ENCODE results near the gene TRAF1. TPM values are rescaled to one million over a fixed set of nuclear protein-coding genes. Genes with fewer than 3 reads are reported as not detected.

The TRAF1 gene
- total and polyA plus RNA-seq, 10 of the 15 experiments (the other 5 are each of a cell fraction or from before 2014, with no cell fraction given): 13.8 to 163 (median 128) TPM

DNA sequence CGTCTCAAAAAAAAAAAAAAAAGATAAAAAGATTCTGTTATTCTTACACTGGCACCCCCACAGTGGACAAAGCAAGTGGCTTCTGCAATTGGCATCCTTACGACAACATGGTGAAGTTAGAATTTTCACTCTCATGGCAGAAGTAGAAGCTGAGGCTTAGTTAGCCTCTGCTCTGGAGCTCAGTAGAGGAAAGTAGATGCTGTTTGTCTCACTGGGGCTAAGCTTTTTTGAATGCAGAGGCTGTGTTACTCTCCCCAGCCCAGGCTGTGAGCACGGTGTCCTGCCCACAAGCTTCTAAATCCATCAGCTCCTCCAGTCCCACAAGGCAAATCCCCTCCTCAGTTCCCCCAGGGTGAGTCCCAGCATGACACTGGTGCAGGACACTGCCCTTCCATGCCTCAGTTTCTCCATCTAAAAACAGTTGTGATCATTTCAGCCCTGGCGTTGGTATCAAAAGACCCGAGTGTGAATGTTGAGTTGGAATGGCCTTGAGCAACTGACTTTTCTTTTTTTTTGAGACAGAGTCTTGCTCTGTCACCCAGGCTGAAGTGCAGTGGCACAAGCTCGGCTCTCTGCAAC, 27.0 kb downstream of the TRAF1 start:
- CTCF ChIA-PET: interaction anchor here (1.2 to 2.2 kb wide), 3 partner anchors 10 to 143 kb away, joined by 3 to 8 read pairs (median 4); no protein-coding TSS in a partner anchor
- no peak for DNase-seq (ENCODE audit: low read depth, low spot score)
- peaks cover 12 to 22% of the 10 kb centered on the region in 2 experiments; a peak in 2 of 4 replicates for H3K36me3 ChIP-seq (ENCODE audit: control insufficient read depth in 2 of 2, insufficient read depth in 2 of 2, low read length in 1 of 2)
- no peaks in the 10 kb centered on the region for H3K9me3 ChIP-seq (replicated peaks; ENCODE audit: control insufficient read depth, insufficient read depth, low read length)
- WGBS (ENCODE audit: insufficient coverage, insufficient replicate concordance, low lambda C conversion rate, missing lambda C conversion rate): 44% methylated on average over 5 of the region's 6 CpGs
- no peaks in the 10 kb centered on the region for H3K79me2 ChIP-seq (ENCODE audit: control insufficient read depth, insufficient read depth, low read length)
- SMC1A ChIA-PET (ENCODE audit: uncharacterized antibody, unreplicated experiment): interaction anchor here (23.6 kb wide), 1 partner anchor 28 kb away, joined by 522 read pairs; the partner anchor contains the start of gene TRAF1
- H3K27me3 ChIP-seq (replicated peaks in 1 of 2; ENCODE audit: control insufficient read depth in 2 of 2, insufficient read depth in 2 of 2, low read length in 1 of 2): no peaks in the 10 kb centered on the region
- H3K27ac ChIP-seq (ENCODE audit: control insufficient read depth, insufficient read depth): peak overlapping the region; percentile 18; the same call in 1 of the 2 replicates
- H3K4me2 ChIP-seq (ENCODE audit: control insufficient read depth, insufficient read depth): no peak overlapping the region
- POLR2A ChIA-PET: interaction anchor here (0.6 to 1.3 kb wide), 6 partner anchors 14 to 63 kb away, joined by 3 to 4 read pairs (median 4); no protein-coding TSS in a partner anchor
- H3K4me1 ChIP-seq (ENCODE audit: control insufficient read depth, insufficient read depth, low read length): peaks cover 41% of the 10 kb centered on the region
- BruUV-seq (replicated peaks): TSS peak; percentile 6
- no peak for FAIRE-seq
- TF ChIP-seq POLR2AphosphoS5 (IDR thresholded peaks at IDR 0.05; ENCODE audit: low read length) (peak; percentile 64; the same call in 1 of the 2 replicates), TARDBP (IDR thresholded peaks at IDR 0.05; ENCODE audit: borderline replicate concordance) (0 out of 2 replicates have a peak, but pooled peaks have one; percentile 62), GABPA (IDR thresholded peaks at IDR 0.05; ENCODE audit: low read depth) (no peak), POLR2AphosphoS2 (IDR thresholded peaks at IDR 0.05; ENCODE audit: low read depth, low read length) (peak; percentile 84), MEF2B (IDR thresholded peaks at IDR 0.05; ENCODE audit: partially characterized antibody, poor library complexity, severe bottlenecking) (no peak), ZNF384 (IDR thresholded peaks at IDR 0.05; ENCODE audit: borderline replicate concordance, low read depth, low read length) (no peak), BACH1 (IDR thresholded peaks at IDR 0.05; ENCODE audit: borderline replicate concordance) (peak; percentile 11; the same call in 1 of the 2 replicates)
- TF ChIP-seq, protein P1, sequence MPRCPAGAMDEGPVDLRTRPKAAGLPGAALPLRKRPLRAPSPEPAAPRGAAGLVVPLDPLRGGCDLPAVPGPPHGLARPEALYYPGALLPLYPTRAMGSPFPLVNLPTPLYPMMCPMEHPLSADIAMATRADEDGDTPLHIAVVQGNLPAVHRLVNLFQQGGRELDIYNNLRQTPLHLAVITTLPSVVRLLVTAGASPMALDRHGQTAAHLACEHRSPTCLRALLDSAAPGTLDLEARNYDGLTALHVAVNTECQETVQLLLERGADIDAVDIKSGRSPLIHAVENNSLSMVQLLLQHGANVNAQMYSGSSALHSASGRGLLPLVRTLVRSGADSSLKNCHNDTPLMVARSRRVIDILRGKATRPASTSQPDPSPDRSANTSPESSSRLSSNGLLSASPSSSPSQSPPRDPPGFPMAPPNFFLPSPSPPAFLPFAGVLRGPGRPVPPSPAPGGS (IDR thresholded peaks at IDR 0.05; ENCODE audit: borderline replicate concordance, insufficient read depth, low read depth, low read length, poor library complexity, severe bottlenecking): peak; percentile 46
- peak; percentile 12 for ATAC-seq
- no peaks in the 10 kb centered on the region for H4K20me1 ChIP-seq (ENCODE audit: control insufficient read depth, insufficient read depth)
- H3K9ac ChIP-seq (ENCODE audit: control insufficient read depth, insufficient read depth, low read length): no peak overlapping the region
- intact Hi-C loops (cut with micrococcal nuclease; ENCODE audit: unreplicated experiment): no loop called here
- no peak overlapping the region for H2AFZ ChIP-seq (ENCODE audit: control insufficient read depth, low read depth, low read length)
- H3K4me3 ChIP-seq: no peak overlapping the region
- RAD21 ChIA-PET (ENCODE audit: unreplicated experiment): interaction anchor here (0.9 kb wide), 1 partner anchor 21 kb away, joined by 3 read pairs; no protein-coding TSS in a partner anchor
- in situ Hi-C loops (cut with MboI): no loop called here
